Measurements from ENCODE around the gene ERAP2.
A peak's percentile ranks its signal among the peaks of the same experiment; 100 is the strongest.
"Not testable (repeated sequence)": the region's sequence is repeated elsewhere in the genome, so short reads cannot be mapped to it uniquely, and the experiment has no call there.

The ERAP2 gene

GRCh38 chr5:96876292-96876850 is at the start of gene ERAP2:
Gene ERAP2, plus strand, starts transcription at chr5:96876500. Its CDS starts 3,186 bp downstream, at chr5:96879686.
- peak; percentile 35 for DNase-seq

GRCh38 chr5:96829297-96829696 is 47.0 kb upstream of the ERAP2 start:
- no peak for DNase-seq

- DNase-seq, result no peak
These were observed 42.3 kb upstream of the ERAP2 start for GRCh38 chr5:96834016-96834415.

- no peak for DNase-seq
These were observed 40.5 kb upstream of the ERAP2 start for GRCh38 chr5:96835791-96836191.

- DNase-seq, result no peak
These were observed 39.5 kb upstream of the ERAP2 start for GRCh38 chr5:96836817-96837216.

GRCh38 chr5:96837303-96837702 is 39.0 kb upstream of the ERAP2 start:
- DNase-seq, result no peak

- no peak for DNase-seq
These were observed 37.9 kb upstream of the ERAP2 start for GRCh38 chr5:96838201-96839070.

GRCh38 chr5:96839071-96839592 is 37.2 kb upstream of the ERAP2 start:
- DNase-seq, result no peak

GRCh38 chr5:96841931-96842330 is 34.4 kb upstream of the ERAP2 start:
- DNase-seq, result not testable (repeated sequence)

- DNase-seq, result no peak
These were observed 33.2 kb upstream of the ERAP2 start for GRCh38 chr5:96843140-96843539.

GRCh38 chr5:96844481-96844990 is 31.8 kb upstream of the ERAP2 start:
- DNase-seq, result no peak

- DNase-seq, result no peak
These were observed 24.8 kb upstream of the ERAP2 start for GRCh38 chr5:96851312-96852062.

GRCh38 chr5:96852759-96853158 is 23.5 kb upstream of the ERAP2 start:
- DNase-seq, result peak; percentile 66

GRCh38 chr5:96854067-96854466 is 22.2 kb upstream of the ERAP2 start:
- no peak for DNase-seq

- peak; percentile 40 for DNase-seq
These were observed 21.0 kb upstream of the ERAP2 start for GRCh38 chr5:96855031-96855872.

- peak; percentile 31 for DNase-seq
These were observed 19.9 kb upstream of the ERAP2 start for GRCh38 chr5:96856371-96856770.

- no peak for DNase-seq
These were observed 18.8 kb upstream of the ERAP2 start for GRCh38 chr5:96857454-96857853.

GRCh38 chr5:96857924-96858323 is 18.4 kb upstream of the ERAP2 start:
- no peak for DNase-seq

GRCh38 chr5:96859375-96859774 is 16.9 kb upstream of the ERAP2 start:
- no peak for DNase-seq

- DNase-seq, result no peak
These were observed 15.2 kb upstream of the ERAP2 start for GRCh38 chr5:96861076-96861475.

- DNase-seq, result no peak
These were observed 13.2 kb upstream of the ERAP2 start for GRCh38 chr5:96863114-96863513.

- no peak for DNase-seq
These were observed 12.2 kb upstream of the ERAP2 start for GRCh38 chr5:96863949-96864584.
